Tibial artery (tissue), 4 donors: ENCODE data around the gene RGP1.

Source experiments
- DNase-seq, 2 donors: peaks; one replicate each; pipeline ENCODE4 v3.0.0-alpha.2; 2019
- H3K27ac ChIP-seq, 2 donors: fragments of 200-600 bp; sonication (generic) in 1 of 2; 1 replicate in 1 of 2; 2 replicates in 1 of 2; pipeline ENCODE4 v1.5.1; 2018 to 2019; ENCODE audit warnings: mild to moderate bottlenecking in 1 of 2
- H3K27me3 ChIP-seq, 2 donors: fragments of 200-600 bp; sonication (generic) in 1 of 2; one replicate each; pipeline versions ENCODE4 v1.5.1 to v1.6.0; 2016 to 2019
- H3K36me3 ChIP-seq, 3 donors: fragments of 200-600 bp; sonication (generic) in 2 of 3; one replicate each; pipeline ENCODE4 v1.5.1; 2016 to 2019; ENCODE audit warnings: mild to moderate bottlenecking in 2 of 3
- H3K4me1 ChIP-seq, 4 donors: fragments of 200-600 bp; sonication (generic) in 2 of 4; 1 replicate in 3 of 4; 2 replicates in 1 of 4; pipeline ENCODE4 v1.5.1; 2016 to 2019
- H3K4me3 ChIP-seq, 2 donors: fragments of 200-600 bp; sonication (generic) in 1 of 2; 1 replicate in 1 of 2; 2 replicates in 1 of 2; pipeline ENCODE4 v1.5.1; 2018 to 2019; ENCODE audit warnings: mild to moderate bottlenecking in 2 of 2
- H3K9me3 ChIP-seq, 3 donors: fragments of 200-600 bp; sonication (generic) in 1 of 3; one replicate each; pipeline ENCODE4 v1.5.1; 2016 to 2019
- CTCF ChIP-seq, 2 experiments: fragments of 200-600 bp in 1 of 2; fragments of 450-650 bp in 1 of 2; IDR thresholded peaks; one replicate each; pipeline ENCODE4 v1.5.1; 2017 to 2019; ENCODE audit warnings: antibody characterized with exemption in 2 of 2, mild to moderate bottlenecking in 1 of 2, moderate library complexity in 1 of 2
- intact Hi-C: fragments of 100-400 bp; cut with DNase I; formaldehyde crosslinking; loops from one replicate; pipeline ENCODE4 v1.15.0; 2023; ENCODE audit warnings: low total_unique reads

Gene RGP1

GRCh38 chr9:35745569-35745968, 3.5 kb upstream of the RGP1 start:
- no peaks in the 10 kb centered on the region for H3K27me3 ChIP-seq
- H3K4me1 ChIP-seq = peaks cover 0 to 55% (median 46%) of the 10 kb centered on the region in 4 donors
- no peak for TF ChIP-seq CTCF (IDR thresholded peaks at IDR 0.05)
- peak overlapping the region in 1 of 2 donors; percentile 62 for H3K4me3 ChIP-seq
- no peak for DNase-seq
- H3K27ac ChIP-seq = peak overlapping the region in 1 of 2 donors; percentile 10
- H3K9me3 ChIP-seq = no peaks in the 10 kb centered on the region
- intact Hi-C loops = loop anchor here (10.0 kb wide), 1 partner anchor 69 kb away; the partner anchor contains the start of genes HINT2 and SPAG8
- H3K36me3 ChIP-seq = peaks cover 38 to 48% (median 40%) of the 10 kb centered on the region in 3 donors

- intact Hi-C loops = loop anchor here (10.0 kb wide), 1 partner anchor 68 kb away; the partner anchor contains the start of genes HINT2 and SPAG8
- Histone ChIP-seq H3K9me3 (no peaks in the 10 kb centered on the region), H3K36me3 (peaks cover 38 to 48% (median 40%) of the 10 kb centered on the region in 3 donors), H3K27ac (peak overlapping the region; percentile 9 to 91), H3K27me3 (no peaks in the 10 kb centered on the region), H3K4me1 (peaks cover 0 to 56% (median 49%) of the 10 kb centered on the region in 4 donors), H3K4me3 (peak overlapping the region; percentile 62 to 91)
- DNase-seq = no peak
- no peak for TF ChIP-seq CTCF (IDR thresholded peaks at IDR 0.05)
These were observed 2.5 kb upstream of the RGP1 start for GRCh38 chr9:35746583-35746982.

- no peak for DNase-seq
These were observed 737 bp upstream of the RGP1 start for GRCh38 chr9:35748242-35748857.

GRCh38 chr9:35749515-35750255, 598 bp downstream of the RGP1 start:
- H3K27ac ChIP-seq = peak overlapping the region; percentile 79 to 91
- H3K36me3 ChIP-seq = peaks cover 26 to 48% (median 39%) of the 10 kb centered on the region in 3 donors
- no peak for TF ChIP-seq CTCF (IDR thresholded peaks at IDR 0.05)
- H3K9me3 ChIP-seq = no peaks in the 10 kb centered on the region
- H3K4me3 ChIP-seq = peak overlapping the region; percentile 62 to 91
- H3K4me1 ChIP-seq = peaks cover 0 to 49% (median 45%) of the 10 kb centered on the region in 4 donors
- intact Hi-C loops = loop anchor here (10.0 kb wide), 1 partner anchor 65 kb away; the partner anchor contains the start of genes HINT2 and SPAG8
- H3K27me3 ChIP-seq = no peaks in the 10 kb centered on the region
- no peak for DNase-seq

More at GRCh38 chr9:35748242-35748857, 737 bp upstream of the RGP1 start:
- H3K4me3 ChIP-seq = peak overlapping the region; percentile 62 to 91
- H3K27ac ChIP-seq = peak overlapping the region; percentile 79 to 91
- TF ChIP-seq CTCF (IDR thresholded peaks at IDR 0.05) = no peak
- peaks cover 0 to 56% (median 49%) of the 10 kb centered on the region in 4 donors for H3K4me1 ChIP-seq
- intact Hi-C loops = loop anchor here (10.0 kb wide), 1 partner anchor 66 kb away; the partner anchor contains the start of genes HINT2 and SPAG8
- H3K36me3 ChIP-seq = peaks cover 37 to 48% (median 40%) of the 10 kb centered on the region in 3 donors
- H3K9me3 ChIP-seq = no peaks in the 10 kb centered on the region
- H3K27me3 ChIP-seq = no peaks in the 10 kb centered on the region

GRCh38 chr9:35750256-35750531, 1.1 kb downstream of the RGP1 start:
- Histone ChIP-seq H3K4me1 (peaks cover 0 to 44% (median 43%) of the 10 kb centered on the region in 4 donors), H3K36me3 (peaks cover 26 to 48% (median 39%) of the 10 kb centered on the region in 3 donors), H3K9me3 (no peaks in the 10 kb centered on the region), H3K4me3 (peak overlapping the region; percentile 62 to 91), H3K27me3 (no peaks in the 10 kb centered on the region), H3K27ac (peak overlapping the region; percentile 79 to 91)
- no peak for TF ChIP-seq CTCF (IDR thresholded peaks at IDR 0.05)
- intact Hi-C loops = no loop called here
- DNase-seq = no peak
